HG03565 (cell line): Measurements from ENCODE around the gene GMDS.

Source experiments
- ATAC-seq: cut with Tn5 transposase; IDR thresholded peaks from one replicate; pipeline ENCODE4 v1.9.1; 2021; ENCODE audit warnings: mild to moderate bottlenecking, moderate library complexity; ENCODE audit not compliant: unreplicated experiment

Gene GMDS

DNA sequence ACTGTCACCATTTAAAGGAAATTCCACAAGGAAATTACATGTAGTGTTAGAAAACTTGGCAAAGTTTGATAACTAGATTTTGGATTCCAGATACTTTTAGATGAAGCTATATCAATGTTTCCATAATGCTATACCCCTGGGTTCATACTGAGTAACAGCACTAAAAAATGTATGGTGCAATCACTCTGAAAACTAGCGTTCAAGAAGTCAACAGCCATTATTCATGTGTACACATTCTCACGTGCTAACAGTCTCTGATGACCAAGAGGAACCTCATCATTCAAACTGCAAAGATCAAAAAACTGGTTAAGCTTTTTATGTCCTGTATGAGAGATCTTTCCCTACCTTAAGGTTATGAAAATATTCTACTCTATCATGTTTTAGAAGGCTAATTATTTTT lies 197.6 kb downstream of the GMDS start:
- ATAC-seq: no peak

DNA sequence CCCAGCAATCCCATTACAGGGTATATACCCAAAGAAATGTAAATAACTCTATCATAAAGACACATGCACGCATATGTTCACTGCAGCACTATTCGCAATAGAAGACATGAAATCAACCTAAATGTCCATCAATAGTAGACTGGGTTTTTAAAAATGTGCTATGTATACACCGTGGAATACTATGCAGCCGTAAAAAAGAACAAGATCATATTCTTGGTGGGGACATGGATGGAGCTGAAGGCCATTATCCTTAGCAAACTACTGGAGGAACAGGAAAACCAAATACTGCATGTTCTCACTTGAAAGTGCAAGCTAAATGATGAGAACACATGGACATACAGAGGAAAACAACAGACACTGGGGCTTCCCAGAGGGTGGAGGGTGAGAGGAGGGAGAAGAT lies 201.2 kb downstream of the GMDS start:
- no peak for ATAC-seq

DNA sequence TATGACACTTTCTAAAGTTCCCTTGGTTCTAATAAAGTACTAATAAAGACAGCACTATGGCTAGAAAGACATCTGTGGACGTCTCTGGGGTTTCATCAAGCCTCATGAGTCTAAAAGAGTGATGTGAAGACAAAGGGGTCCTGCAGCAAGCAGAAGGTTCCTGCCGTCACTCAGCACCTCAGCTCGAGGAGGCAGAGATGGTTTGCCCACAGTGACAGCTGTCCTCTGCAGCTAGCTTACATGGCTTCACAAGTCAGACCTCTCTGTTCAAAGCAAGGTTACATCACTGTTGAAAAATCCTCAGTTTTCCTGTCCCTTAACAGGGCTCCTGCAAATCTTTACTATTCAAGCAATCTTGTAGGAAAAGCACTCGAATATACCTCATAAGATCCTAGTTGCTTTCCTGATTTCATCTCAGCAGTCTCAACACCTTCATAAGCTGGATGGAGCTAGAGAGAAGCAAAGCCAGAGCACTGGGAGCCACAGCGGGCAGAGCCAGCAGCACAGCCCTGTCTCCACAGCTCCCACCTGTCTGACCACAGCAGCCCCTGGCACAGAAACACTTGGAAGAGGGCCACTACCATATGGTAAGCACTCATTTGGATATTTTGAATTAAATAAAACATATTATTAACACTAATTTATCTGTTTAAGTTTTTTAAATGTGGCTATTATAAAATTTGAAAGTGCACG lies 202.3 kb downstream of the GMDS start:
- no peak for ATAC-seq

DNA sequence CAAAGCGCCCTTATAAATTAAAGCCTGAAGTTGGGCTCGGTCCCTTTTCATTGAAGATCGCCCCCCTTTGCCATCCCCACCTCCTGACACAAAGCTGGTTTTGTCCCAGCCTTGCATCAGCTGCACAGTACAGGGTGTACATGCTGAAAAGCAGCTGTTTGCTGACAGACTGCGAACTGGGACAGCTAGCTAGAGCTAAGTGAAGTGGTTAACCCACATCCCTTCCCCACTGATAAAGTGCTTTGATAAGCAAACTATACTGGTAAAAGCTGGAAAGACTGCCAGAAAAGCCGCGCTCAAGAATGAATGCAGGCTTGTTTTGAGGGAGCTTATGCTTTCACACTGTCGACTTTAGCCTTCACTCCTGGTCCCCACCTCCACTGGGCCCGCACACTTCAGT lies 207.3 kb downstream of the GMDS start:
- ATAC-seq: no peak

DNA sequence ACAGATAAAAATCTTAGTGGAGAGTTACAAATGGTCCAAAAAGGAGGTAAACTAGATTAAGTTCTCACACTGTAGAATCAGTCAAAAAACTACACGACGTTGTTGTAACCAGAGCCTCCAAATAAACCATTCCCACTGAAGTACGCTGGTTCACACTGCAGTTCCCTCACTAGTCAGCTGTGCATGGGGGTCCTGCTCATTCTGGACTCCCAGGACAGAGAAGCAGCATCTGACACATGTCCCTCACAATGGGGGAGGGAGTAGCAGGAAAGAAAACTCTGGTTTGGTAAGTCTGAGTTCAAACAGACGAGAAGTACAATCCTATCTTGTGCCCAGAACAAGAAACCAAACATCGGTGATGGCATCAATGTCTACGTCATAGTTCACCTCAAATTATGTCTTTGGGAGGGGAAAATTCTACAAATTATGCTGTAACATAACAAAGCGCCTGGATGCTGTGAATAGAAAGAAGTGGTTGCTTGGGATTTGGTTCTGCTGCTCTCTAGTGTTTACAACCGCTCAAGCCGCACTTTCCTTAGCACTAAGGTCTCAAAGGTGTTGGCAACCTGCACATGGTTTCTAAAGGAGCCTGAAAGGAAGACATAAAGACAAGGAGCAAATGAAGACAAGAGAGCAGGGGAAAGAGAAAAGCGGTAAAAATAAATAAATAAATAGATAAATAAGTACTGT lies 208.0 kb downstream of the GMDS start:
- no peak for ATAC-seq

DNA sequence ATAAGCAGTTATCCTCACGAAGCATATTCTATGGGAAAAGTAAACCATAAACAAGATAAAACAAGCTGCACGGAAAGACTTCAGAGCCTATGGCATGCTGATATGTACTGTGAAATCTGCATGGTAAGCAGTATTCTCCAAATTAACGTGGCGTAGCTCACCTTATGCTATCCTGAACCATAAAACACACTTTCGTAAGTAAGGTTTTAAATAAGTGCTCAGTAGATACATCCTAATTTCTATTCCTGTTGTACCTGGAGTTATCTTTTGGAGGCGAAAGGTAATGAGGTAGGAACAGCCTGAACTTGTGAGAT lies 208.7 kb downstream of the GMDS start:
- ATAC-seq: no peak

DNA sequence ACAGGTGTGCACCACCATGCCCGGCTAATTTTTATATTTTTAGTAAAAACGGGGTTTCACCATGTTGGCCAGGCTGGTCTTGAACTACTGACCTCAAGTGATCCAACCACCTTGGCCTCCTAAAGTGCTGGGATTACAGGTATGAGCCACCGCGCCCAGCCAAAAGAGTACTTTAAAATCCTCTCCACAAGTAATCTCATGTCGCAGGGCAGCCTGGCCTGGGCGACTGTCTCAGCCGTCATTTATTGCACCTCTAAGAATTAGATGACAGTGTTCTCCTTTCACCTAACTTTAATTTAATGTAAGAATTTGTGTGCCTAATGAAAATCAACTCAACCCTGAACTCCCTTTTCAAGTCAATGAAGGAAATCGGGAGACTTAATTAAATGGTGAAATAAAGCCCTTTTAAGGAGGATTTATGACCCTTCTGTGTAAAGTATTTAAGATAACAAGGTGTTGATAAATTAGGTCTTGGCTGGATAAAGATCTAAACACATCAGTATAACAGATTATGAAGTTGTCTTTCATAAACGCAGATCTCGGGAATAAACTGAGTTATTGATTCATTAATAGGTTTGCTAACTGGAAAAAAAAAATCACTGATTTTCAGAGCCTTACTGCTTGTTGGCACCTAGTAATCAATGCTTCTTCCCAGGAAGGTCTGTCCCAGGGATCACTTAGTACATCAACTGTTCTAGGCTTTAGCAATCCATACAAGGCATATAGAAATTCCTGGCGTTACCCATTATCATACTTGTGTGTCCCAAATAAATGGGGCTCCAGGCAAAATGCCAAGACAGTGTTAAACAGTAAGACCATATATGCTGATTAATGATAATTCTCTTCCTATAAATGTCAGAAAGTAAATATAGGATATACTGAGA lies 209.3 kb downstream of the GMDS start:
- ATAC-seq: no peak

DNA sequence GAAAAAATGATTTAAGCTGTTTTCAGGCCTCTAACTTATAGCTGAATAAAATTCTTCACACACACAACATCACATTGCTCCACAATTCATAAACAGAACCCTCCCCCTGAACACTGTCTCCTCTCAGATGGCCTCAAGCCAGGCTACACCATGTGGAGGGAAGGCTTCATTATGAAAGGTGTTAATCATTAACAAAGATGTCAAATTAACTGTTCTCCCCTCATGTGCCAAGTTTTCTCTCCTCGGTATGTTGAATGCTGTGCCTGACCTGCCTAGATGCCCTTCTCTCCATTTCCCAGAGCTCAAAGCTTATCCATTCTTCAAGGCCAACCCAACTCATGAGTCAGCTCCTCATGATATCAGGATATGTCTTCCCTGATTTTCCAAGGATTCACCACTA lies 210.4 kb downstream of the GMDS start:
- no peak for ATAC-seq

DNA sequence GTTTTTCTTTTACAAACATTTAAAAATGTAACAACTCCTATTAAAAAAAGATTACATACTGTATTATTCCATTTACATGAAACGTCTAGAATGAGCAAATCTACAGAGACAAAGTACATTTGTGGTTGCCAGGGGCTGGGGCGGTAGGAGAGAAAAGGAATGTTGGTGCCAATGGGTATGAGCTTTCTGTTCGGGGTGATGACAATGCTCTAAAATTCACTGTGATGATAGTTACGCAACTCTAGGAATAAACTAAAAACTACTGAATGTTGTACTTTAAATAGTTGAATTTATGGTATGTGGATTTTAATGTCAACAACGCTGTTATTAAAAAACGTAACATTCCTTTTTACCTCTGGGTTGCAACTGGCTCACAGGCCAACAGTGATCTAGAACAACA lies 211.1 kb downstream of the GMDS start:
- no peak for ATAC-seq

DNA sequence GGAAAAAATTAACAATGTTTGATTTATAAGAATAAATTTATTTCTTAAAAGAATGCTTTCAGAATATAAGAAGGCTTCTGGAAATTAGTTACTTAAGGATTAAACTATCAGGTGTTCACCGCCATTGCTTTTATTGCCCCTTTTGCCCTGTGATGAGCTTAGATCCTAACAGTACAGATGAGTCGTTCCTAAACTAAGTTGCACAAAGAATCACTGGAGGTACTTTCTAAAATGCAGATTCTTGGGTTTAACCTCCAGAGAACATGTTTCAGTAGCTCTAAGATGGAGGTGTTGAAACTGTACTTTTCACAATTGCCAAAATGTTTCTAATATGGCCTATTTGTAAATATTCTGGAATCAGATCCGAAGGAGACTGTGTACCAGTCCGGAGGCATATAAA lies 211.9 kb downstream of the GMDS start:
- no peak for ATAC-seq

DNA sequence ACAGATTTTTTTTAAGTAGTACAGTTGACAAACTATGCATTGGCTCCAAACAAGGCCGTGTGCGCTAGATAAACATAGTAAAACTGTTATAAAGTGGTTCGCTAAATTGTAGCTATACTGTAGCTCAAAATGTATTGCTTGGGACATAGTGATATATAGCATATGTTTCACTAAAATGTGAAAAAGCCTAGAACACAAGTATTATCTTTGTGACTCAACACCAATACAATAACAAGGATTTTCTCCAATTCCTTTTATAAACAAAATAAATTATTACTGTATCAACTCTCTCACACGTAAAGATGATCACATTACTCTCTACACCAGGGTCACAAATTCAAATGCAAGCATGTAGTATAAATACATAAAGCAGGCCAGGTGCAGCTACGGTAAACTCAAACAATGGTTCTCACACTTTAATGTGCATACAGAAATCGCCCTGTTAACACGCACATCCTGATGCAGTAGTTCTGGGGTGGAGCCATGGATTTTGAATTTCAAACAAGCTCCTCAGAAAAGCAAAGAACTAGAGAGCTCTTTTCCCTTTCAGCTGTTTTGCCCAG lies 214.6 kb downstream of the GMDS start:
- no peak for ATAC-seq

DNA sequence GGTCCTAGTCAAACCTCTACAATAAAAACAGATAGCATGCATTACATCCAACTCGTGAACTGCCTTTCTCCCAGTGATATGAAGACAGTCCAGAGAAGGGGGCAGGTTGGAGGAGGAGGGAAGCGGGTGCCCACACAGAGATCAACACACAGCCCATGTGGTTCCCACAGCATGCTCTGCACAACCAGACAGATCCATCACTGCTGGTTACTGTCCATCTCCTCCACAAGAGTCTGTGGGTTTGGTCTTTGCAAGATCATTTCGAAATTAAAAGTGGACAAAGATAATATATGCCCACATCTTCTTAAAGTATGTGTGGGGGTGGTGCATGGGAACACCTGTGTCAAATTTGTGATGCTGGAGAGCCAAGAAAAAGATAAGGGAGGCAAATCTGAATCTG lies 215.5 kb downstream of the GMDS start:
- no peak for ATAC-seq

DNA sequence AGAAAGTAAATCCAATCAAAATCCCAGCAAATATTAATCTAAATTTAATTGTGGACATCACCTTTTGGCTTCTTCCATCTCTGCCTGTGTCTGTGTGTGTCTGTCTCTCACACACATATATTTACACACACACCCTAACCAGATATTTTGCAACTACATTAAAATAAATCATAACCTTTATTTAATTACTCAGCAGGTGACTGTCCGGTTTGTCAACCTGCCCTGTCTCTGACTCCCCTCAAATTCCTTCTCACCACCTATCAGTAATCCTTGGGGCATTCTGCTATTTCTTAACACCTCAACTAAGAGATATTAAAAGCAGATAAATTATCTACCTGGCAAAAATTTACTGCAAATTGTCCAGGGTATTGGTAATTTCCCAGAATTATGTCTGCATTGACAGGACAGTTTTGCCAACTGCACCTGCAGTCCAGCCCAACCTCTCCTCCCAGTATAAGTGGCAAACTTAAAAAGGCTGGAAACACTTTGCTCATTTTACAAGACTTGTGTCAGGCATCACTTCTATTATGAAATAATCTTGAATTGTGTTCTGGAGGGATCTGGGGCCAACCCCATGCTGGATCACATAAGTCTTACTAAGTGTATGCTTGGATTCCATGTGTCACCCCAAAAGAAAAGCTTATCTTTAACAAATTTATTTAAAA lies 216.1 kb downstream of the GMDS start:
- no peak for ATAC-seq

DNA sequence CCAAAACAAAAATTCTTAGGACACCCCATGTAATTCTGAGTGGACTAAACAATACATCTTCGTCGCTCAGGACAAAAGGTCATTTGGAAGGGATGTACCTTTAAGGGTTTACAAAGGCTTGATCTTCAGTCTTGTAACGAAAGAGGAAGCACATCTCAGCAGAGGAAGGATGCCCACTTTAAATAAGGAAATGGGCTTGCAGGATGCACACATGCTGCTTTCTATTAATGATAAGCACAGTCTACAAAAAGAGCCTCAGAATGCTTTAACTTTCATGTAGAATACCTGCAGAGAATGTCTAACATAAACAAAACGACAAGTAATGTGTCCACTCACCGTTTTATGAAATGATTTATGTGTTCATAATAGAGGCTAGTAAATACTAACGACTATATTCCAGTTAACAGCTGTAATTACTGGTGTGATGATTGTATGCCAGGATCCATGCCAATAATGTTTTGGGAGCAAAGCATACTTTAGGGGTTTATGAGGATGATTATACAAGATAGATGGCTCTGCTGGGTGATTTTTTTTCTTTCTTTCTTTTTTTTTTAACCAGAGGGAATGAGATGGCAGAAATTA lies 216.9 kb downstream of the GMDS start:
- ATAC-seq: peak; percentile 70

DNA sequence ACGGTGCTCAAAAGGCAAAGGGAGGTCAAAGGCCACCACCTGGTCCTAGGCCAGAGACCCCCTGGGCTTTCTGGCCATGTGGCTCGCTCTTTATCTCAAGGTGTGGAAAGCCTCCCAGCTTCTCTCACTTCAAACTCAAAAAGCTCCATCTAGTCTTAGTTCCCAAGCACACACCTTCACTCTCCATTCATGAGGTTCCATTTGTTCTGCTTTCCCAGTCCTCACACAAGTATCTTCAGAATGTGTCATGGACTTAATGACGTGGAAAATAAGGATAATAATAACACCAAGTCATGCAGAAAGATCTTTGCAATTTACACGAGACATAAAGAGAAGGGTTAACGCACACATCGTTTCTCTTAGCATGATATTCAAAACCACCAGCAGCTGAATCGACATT lies 219.3 kb downstream of the GMDS start:
- ATAC-seq: no peak

DNA sequence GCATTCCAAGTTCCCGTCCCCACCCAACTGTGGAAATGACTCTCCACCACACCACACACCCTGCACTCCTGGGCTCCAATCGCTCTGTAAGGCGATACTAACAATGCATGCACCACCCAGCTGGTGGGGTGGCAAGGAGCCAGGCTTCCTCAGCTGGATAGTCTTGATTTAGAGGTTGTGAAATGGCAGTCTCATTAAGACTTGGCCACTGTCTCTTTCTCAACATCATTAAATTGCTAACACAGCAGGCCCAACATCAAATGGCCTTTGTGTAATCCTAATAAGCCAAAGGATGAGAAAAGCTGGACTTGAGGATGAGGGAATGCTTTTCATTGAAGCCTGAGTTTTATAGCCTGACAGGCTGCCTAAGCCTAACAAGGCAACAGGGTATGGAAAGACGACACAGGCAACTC lies 223.7 kb downstream of the GMDS start:
- ATAC-seq: no peak

DNA sequence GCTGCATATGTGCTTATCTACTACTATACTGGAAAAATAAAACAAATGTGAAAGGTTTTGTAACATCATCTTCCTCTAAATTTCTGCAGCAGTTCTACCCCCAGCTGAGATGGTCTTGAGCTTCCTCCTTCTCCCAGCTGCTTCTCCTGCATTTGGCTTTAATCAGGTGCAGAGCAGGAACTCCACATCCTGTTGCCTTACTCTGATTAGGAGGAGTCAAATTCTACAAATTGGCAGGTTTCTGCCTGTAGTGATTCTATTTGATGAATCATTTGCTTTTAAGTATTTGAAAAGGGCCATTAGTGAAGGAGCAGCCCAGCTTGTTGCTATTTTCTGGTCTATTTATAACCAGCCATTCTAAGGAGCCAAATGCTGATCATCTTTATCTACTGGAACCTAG lies 224.5 kb downstream of the GMDS start:
- ATAC-seq: no peak

DNA sequence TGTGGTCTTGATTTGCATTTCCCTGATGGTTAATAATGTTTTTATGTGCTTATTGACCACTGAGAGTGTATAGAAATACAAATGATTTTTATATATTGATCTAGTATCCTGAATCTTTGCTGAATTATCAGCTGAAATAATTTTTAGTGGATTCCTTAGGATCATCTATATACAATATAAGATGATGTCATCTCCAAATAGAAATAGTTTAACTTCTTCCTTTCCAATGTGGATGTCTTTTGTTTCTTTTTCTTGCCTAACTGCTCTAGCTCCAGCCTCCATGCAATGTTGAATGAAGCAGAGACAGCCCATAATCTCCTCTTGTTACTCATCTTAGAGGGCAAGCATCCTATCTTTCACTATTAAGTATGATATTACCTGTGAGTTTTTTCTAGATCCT lies 226.4 kb downstream of the GMDS start:
- ATAC-seq: no peak

DNA sequence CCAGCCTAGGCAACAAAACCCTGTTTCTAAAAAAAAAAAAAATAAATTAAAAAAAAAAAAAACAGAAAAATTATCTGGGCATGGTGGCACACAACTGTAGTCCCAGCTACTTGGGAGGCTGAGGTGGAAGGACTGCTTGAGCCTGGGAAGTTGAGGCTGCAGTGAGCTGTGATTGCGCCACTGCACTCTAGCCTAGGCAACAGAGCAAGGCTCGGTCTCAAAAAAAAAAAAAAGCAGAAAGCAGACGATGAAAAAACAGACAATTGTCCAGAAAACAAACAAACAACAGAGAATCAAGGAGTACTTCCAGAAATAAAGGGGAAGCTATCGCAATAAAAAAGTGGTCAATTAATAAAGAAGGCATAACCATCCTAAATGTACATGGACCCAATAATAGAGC lies 229.4 kb downstream of the GMDS start:
- no peak for ATAC-seq

DNA sequence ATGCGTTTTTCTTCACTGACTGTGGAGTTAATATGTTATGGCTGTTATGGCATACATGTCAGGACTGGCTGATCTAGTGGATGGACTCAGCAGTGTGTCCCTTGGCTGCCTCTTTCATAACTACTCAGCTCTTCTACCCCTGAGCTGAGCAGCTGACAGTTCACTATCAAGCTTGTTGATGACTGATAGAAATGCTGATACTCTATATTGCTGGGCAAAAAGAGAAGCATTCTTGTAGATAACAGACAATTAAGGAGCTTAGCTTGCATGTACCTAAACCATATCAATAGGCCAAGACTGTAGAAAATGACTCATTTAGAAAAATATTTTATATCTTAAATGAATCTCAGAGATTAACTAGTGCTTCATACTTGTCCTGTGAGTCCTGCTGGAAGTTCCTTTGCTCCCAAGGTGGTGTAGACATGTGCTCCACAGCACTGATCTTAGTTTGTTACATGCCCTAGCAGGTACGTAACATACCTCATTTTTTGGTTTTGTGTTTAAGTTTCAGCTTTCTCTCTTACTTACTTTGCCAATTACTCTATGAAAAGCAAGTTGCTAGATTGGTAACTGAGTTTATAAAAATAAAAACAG lies 236.9 kb downstream of the GMDS start:
- no peak for ATAC-seq
